CD4-positive, alpha-beta T cell treated with Interleukin-17A for 1 hour (primary cell): Measurements from ENCODE around the gene ACAP3.
A peak's percentile ranks its signal among the peaks of the same experiment; 100 is the strongest.

Experiments used
- DNase-seq: peaks from one replicate; pipeline ENCODE4 v3.0.0-alpha.2; 2020

ACAP3 gene, protein sequence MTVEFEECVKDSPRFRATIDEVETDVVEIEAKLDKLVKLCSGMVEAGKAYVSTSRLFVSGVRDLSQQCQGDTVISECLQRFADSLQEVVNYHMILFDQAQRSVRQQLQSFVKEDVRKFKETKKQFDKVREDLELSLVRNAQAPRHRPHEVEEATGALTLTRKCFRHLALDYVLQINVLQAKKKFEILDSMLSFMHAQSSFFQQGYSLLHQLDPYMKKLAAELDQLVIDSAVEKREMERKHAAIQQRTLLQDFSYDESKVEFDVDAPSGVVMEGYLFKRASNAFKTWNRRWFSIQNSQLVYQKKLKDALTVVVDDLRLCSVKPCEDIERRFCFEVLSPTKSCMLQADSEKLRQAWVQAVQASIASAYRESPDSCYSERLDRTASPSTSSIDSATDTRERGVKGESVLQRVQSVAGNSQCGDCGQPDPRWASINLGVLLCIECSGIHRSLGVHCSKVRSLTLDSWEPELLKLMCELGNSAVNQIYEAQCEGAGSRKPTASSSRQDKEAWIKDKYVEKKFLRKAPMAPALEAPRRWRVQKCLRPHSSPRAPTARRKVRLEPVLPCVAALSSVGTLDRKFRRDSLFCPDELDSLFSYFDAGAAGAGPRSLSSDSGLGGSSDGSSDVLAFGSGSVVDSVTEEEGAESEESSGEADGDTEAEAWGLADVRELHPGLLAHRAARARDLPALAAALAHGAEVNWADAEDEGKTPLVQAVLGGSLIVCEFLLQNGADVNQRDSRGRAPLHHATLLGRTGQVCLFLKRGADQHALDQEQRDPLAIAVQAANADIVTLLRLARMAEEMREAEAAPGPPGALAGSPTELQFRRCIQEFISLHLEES

DNA sequence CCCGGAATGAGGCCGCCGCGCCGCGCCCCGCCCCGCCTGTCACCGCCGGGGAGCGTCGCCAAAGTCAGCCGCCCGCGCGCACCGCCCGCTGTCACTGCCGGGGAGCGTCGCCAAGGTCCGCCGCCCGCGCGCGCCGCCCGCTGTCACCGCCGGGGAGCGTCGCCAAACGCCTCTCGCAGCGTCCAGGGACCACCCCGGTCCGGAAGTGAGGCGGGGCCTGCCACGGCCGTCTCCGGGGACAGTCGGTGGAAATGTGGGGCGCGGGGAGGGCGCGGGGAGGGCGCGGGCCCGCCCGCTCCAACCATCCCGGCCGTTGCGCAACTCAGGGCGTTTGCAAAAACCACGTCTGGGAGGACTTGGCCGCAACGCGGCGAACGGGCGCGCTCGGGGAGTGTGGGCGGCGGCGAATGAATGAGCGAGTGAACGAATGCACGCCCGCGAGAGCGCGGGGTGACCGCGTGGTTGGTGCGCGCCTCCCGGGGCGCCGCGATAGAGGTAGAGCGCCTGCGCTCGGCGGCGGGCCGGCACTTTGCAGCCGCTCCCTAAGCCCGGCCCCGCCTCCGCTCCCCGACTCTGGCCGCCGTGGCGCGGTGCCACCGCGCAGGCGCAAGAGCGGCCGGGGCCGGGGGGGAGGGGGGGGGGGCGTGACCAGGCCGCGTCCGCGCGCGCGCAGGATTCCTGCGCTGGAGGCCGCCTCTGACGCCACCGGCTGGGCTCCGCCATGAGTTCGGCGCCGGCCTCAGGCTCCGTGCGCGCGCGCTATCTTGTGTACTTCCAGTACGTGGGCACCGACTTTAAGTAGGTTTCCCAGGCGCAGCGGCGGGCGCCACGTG, at the start of gene ACAP3, which contains the start of gene PUSL1:
Gene ACAP3, minus strand, starts transcription at position 8 of the 833 bp plus-strand sequence. CDS start 115 bp downstream, outside the sequence.
Gene PUSL1, plus strand, starts transcription at position 675 of the 833 bp plus-strand sequence. Its CDS starts 47 bp downstream, at position 722.
- DNase-seq: peak; percentile 91

DNA sequence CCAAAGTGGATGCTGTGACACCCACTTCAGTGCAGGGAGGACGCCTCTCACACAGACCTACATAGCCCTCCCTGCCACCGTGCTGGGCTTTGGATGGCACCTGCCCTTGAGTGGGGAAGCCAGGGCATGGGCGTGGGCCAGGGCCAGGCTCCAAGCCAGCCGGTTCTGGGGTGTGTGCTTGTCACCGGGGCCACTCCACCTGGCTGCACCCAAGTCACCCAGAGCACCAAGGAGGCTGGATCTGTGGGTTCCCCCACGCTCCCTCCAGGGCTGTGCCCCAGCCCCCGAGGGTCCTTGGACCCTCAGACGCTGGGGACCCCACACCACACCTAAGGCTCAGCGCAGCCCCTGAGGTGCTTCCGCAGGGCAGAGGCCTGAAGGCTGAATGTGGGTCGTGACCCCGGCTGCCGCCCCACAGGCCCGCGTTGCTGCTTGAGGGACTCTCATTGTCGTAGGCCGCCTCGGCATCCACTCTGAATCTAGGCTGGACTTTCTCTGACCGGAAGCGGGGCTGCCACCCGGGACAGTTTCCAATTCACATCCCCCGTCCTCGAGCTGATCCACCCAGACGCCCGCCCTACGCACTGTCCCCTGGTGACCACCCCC, 49.2 kb upstream of the ACAP3 start:
- DNase-seq: no peak

DNA sequence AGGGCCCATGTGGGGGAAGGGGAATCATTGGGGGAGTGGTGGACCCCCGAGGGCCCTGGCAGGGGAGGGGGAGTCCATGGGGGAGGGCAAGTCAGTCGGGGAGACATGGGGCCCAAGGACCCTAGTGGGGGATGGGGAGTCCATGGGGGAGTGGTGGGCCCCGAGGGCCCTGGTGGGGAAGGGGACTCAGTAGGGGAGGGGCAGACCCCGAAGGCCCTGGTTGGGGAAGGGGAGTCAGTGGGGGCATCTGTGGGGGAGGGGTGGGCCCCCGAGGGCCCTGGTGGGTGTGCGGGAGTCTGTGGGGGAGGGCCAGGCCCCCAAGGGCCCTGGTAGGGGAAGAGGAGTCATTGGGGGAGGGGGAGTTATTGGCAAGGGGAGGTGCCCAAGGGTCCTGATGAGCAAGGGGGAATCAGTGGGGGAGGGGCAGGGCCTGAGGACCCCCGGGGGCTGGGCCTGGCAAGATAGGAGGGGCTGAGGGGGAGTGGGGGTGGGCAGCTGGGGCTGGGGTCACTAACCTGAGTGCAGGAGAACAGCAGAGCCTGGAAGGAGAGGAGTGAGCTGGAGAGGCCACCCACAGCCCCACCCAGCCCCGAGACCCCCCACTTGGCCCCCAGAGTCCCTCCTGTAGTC, 48.6 kb upstream of the ACAP3 start:
- DNase-seq: no peak

DNA sequence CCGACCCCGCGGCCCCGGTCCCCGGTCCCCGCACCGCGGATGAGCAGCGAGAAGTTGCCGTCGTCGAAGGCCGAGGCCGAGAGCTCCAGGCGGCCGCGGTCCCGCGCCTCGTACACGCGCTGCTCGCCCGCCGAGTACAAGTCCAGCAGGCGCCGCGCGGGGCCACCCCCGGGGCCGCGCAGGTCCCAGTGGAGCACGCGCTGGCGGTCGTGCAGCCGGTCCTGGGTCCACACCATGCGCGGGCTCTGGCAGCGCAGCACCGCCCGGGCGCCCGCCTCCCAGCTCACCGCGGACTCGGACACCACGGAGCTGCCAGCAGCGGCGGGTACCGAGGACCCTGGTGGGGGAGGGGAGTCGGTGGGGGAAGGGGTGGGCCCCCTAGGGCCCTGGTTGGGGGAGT, 47.7 kb upstream of the ACAP3 start:
- no peak for DNase-seq

DNA sequence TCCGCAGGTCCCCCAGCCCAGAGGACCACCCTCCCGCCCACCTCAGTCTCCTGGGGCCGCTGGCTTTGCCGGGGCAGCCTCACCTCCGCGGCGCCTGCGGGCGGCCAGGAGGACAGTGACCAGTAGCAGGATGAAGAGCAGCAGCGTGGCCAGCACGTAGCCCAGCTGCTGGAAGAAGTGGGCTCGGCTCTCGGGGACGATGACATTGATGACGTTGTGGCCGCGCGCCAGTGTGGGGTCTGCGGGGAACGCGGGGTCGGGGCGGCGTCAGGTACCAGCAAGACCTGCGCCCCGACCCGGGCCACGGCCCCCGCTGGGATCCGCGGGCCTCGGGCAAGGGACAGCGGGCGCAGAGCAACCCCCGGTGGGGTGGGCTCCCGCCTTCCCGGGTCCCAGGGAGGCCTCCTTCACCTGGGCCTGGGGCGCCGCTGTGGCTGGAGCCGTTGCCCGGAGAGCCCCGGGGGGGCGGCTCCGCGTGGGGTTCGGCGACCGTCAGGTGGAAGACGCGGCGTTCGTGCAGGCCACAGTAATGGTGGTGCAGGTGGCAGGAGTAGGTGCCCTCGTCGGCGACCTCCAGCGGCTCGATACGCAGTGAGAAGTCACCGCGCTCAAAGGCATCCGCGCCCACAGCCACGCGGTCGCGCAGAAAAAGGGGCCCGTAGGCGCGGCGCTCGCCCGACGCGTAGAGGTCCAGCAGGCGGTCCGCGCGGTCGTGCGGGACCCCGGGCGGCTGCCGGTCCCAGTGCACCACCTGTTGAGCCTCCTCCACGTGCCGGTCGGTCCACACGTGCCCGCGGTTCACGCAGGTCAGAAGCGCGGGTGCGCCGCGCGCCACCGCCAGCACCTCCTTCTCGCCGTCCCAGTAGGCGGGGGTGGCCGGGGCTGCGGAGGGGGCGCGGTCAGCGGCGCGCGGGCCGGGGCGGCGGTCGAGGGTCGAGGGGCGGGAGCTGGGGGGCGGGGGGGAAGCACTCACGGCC, 46.8 kb upstream of the ACAP3 start:
- DNase-seq: peak; percentile 28

DNA sequence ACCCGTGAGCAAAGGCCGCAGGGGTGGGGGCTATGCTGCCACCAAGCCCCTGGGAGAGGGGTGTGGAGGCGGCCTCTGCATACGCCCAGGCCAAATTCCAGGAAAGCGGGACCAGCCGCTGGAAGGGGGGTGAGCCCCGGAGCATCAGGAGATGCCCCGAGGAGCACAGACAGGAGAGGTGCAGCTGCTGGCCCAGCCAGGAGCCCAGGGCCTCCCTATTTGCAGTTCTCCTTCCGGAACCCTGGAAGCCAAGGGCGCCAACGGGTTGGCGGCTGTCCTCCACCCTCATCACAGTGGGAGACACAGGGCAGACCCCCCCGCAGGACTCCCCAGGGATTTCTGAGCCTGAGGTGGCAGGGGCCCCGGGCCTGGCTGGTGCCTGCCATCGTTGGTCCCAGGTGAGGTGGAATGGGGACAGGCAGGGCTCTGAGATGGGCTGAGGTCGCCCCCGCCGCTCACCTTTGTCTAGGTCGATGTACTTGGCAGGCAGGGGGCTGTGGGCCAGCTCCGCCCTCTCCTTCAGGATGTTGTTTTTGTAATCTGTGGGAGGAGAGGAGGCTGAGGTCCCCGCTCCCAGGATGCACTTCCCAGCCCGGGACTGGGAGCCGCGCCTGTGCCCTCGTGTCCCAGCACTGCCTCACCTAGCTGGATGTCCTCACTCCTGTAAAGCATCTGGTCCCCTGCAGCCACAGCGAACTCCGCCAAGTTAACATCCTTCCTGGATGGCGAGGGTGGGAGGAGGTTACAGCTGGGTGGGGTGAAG, 45.8 kb upstream of the ACAP3 start:
- no peak for DNase-seq

DNA sequence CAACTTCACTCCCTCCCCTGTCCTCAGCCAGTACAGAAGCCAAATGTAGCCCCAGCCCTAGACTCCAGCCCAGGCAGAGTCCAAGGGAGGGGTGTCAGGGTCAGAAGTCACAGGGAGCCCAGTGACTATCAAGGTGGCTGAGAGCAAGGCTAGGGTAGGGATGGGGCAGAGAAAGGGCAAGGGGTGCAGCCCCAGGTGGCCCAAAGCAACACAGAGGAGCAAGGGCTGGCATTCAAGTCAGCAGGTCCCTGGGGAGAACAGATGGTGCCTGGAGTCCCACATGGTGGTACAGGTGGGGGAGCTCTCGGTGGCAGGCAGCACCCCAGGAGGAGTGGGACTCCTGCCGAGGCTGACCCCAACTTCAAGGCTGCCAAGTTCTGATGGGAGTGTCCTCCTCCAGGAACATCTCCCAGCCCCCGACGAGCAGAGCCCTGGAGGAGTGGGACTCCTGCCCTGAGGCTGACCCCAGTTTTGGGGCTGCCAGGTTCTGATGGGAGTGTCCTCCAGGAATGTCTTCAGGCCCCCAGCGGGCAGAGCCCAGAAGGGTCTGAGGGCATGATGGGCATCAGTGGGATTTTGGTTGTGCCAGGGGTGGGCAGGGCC, 45.2 kb upstream of the ACAP3 start:
- no peak for DNase-seq

DNA sequence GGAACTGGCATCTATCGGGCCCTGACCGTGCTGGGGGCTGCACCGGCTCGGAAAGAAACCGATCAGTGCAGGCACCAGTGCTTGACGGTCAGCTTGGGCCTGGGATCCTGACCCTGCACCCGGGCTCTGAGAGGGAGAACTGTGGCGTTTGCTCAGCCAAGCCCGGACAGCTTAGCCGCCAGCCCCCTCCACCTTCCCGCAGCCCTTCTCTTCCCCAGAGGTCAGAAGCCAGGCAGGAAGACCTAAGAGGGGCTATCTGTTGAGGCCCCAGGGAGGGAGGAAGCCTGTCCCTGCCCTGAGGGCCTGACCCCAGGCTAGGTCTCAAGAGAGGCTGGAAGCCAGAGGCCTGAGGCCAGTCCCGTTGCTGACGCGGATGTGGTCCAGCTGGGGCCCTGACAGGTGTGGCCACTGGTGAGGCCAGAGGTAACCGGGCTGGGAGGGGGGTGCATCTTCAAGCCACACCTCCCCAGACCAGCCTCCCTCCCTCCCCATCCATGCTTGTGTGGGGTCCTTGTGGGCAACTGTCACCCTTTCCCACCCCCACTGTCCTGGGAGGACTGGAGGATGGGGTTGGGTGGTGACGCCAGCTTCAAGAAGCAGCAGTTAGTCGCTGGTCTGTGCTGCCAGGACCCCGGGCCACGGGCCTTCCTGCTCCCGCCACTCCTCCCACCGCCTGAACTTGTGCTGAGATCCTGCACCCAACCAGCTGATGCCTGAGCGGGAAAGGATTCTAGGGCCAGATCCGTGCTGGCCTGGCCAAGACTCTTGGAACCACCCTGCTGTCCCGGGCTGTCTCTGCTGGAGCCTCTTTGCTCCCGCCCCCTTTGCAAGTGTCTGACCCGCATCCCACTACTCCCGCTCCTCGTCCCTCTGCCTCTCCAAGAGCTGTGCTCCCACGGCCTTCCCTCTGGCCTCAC, 44.0 kb upstream of the ACAP3 start:
- no peak for DNase-seq

DNA sequence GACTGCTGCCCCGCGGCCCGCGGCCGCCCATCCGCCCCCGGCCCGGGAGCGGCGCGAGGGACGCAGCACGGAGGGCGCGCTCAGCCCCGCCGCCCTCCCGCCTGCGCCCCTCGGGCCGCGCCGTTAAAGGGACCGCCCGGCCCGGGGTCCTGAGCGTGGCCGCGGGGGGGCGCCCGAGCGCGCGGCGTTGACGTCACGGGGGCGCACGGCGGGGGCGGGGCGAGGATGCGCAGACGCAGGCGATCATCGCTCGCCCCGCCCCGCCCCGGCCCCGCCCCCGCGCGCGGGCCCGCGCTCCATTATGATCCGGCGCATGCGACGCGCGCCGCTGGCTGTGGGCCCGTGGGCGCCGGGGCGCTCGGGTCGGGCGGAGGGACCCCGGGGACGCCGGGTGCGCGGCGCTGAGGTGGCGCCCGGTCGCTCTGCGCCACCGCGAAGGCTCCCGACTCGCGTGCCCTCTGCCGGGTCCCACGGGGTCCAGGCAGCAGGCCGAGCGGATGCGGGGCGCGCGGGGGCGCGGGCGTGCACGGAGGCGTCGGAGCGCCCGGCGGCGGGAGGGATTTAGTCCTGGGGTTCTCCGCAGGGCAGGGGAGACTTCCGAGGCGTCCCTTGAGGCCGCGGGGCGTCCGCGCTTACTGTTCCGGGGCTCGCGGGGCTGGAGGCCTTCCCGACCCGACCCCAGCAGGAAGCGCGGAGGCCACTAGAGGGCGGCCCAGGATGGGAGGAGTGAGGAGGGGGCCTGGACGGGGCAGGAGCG, 41.7 kb upstream of the ACAP3 start, which contains the start of gene DVL1:
Gene DVL1, minus strand, starts transcription at position 163 of the 757 bp plus-strand sequence. CDS start 353 bp downstream, outside the sequence.
- DNase-seq: peak; percentile 73

DNA sequence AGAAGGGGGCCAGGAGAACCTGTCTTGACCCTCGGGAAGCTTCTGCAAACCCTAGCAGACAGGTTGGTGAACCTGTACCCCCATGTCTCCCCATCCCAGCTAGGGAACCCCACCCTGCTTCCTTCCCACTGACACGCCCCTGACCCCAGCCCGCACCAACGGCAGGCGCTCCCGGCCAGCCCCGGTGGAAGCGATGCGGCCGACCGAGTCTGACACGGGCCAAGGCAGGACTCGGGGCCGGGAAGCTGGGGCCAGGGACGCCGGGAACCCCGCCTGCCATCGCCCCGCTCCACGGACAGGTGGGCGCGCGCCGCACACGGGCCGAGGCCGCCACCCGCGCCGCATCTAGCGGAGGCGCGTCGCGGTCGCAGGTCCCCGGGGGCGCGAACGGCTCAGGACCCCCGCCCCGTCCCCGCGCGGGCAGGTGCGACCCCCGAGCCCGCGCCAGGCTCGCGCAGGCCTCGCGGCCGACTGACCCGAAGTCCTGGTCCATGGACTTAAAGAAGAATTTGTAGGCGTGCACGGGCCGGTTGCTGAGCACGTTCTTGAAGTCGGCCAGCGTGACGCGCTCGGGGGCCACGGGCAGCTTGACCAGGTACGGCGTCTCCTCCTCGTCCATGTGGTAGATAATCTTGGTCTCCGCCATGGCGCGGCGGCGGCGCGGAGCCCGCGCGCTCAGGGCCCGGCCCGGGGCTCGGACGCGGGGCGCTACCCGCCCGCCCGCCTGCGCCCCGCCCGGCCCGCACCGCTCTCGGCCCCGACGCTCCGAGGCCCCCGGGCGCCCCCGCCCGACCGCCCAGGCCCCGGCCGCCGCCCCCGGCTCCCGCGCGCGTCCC, 40.9 kb upstream of the ACAP3 start:
- DNase-seq: no peak

DNA sequence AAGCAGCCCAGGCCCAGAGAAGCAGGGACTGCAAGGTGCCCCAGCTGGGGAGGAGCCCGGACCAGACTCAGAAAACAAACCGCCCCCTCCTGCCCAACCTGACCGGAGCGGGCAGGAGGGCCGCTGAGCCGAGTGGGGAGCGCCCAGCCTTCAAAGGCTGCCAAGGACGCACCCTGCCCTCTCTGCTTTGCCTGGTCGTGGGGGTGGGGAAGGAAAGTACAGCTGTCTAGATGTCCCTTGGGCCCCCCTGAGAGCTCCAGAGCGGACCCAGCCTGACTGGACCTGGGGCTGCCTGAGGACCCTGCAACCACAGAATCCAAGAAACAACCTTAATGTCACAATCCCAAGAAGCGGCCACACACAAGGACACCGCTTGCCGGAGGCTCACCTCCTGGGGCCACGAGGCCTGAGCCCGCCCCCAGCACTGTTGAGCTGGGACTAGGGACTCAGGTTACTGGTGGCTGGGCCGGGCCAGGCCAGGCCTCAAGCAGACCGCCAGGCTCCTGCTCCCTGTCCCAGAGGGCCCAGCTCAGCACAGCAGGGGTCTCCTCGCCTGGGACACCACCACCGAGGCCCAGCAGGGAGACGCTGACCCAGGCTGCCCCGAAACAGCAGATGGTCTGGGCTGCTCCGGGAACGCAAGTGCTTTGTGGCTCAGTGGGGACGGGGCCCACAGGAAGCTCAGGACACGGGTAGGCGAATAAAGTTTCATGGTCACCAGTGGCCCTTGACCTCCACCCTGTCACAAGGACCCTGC, 40.1 kb upstream of the ACAP3 start:
- DNase-seq: no peak

DNA sequence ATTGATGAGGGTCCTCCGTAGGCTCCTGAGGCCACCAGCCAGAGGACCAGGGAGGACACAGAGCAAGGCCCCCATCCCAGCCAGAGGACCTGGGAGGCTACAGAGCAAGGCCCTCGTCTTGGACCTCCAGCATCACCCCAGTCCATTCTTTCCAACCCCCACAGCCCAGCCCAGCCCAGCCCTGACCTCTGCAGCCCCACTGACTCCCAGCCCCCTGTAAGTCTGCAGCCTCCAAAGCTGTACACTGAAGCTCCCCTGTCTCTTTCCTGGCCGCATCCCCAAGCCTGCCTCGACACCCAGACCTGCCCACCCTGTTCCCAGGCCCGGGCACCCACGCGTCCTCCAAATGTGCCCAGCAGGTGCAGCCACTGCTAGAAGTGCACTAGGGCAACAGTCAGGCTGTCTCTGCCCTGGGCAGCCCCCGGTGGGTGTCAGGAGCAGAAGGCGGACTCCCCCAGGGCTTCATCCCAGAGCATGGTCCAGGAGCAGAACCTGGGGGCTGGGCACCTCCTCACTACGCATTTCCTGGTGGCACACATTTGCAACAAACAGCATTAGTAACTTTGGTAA, 39.4 kb upstream of the ACAP3 start:
- no peak for DNase-seq

DNA sequence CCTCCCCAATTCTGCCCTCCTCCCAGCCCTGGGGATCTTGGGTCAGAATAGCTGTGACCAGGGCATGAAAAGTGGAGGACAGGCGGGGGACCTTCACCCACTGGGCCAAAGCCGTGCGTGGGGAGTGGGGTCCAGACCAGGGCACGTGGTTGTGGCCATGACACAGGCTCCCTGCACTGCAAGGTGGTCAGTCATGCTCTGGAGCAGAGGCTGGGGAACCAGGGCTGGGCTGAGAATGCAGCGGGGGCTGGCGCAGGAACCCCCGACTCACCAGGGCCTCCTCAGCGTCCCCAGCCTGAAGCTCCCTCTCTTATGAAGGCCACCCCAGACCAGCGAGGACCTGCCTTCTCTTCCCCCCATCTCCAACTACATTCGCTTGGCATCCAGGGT, 38.8 kb upstream of the ACAP3 start:
- no peak for DNase-seq

DNA sequence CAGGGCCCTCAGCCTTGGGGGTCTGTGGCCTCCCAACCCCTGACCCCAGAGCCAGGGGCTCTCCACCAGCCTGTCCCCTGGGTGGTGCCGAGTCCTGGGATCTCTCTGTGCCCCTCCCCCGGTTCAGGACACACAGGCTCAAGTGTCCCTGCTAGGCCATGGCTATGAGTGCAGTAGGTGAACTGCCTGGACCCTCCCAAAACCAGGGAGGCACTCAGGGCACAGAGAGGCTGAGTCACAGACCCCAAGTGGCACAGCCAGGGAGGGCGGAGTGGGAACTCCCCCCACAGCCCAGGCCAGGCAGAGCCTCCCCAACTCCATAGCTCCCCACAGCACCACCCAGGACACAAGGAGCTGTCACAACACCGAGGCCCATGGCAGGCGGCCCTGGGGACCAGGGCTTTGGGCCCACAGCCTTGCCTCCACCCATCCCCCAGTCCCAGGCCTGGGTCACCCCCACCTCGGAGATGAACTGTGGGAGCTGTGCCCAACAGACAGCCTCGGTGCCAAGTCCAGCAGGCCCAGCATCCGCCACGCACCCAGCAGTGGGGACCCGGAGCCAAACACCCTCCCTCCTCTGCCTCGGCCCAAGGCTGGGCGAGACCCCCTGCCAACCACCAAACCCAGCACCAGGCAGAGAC, 38.2 kb upstream of the ACAP3 start:
- DNase-seq: no peak

DNA sequence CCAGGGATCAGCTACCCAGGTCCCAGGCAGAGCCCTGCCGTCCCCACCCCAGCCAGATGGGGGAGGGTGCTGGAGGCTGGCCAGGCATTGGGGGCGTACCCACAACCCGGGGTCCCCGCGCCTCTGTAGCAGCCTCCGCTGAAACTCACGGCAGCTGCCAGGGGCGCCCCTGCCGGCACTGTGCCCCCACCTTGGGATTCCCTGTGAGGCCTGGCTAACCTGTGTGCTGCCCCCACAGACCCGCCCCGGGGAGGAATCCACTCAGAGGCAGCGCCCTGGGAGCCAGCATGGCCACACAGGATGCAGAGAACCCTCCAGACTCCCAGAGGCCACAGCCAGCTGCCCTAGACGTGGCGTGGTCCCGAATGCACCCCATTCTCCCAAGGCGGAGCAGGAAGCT, 37.7 kb upstream of the ACAP3 start:
- no peak for DNase-seq
